ENCODE measurements around the gene GABRG2.
"Not testable (repeated sequence)": the region's sequence is repeated elsewhere in the genome, so short reads cannot be mapped to it uniquely, and the experiment has no call there.

DNA sequence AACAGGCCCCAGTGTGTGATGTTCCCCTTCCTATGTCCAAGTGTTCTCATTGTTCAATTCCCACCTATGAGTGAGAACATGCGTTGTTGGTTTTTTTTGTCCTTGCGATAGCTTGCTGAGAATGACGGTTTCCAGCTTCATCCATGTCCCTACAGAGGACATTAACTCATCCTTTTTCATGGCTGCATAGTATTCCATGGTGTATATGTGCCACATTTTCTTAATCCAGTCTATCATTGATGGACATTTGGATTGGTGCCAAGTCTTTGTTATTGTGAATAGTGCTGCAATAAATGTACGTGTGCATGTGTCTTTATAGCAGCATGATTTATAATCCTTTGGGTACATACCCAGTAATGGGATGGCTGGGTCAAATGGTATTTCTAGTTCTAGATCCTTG lies 12.5 kb upstream of the GABRG2 start:
- TF ChIP-seq POLR2AphosphoS5 (IDR thresholded peaks at IDR 0.05; ENCODE audit: low read depth); EZH2phosphoT487 (IDR thresholded peaks at IDR 0.05; ENCODE audit: unreplicated experiment): not testable (repeated sequence)
- TF ChIP-seq, protein P1, sequence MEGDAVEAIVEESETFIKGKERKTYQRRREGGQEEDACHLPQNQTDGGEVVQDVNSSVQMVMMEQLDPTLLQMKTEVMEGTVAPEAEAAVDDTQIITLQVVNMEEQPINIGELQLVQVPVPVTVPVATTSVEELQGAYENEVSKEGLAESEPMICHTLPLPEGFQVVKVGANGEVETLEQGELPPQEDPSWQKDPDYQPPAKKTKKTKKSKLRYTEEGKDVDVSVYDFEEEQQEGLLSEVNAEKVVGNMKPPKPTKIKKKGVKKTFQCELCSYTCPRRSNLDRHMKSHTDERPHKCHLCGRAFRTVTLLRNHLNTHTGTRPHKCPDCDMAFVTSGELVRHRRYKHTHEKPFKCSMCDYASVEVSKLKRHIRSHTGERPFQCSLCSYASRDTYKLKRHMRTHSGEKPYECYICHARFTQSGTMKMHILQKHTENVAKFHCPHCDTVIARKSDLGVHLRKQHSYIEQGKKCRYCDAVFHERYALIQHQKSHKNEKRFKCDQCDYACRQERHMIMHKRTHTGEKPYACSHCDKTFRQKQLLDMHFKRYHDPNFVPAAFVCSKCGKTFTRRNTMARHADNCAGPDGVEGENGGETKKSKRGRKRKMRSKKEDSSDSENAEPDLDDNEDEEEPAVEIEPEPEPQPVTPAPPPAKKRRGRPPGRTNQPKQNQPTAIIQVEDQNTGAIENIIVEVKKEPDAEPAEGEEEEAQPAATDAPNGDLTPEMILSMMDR (conservative IDR thresholded peaks at IDR 0.05; ENCODE audit: low read depth in 2 of 2), result not testable (repeated sequence)
- TF ChIP-seq, protein P2, sequence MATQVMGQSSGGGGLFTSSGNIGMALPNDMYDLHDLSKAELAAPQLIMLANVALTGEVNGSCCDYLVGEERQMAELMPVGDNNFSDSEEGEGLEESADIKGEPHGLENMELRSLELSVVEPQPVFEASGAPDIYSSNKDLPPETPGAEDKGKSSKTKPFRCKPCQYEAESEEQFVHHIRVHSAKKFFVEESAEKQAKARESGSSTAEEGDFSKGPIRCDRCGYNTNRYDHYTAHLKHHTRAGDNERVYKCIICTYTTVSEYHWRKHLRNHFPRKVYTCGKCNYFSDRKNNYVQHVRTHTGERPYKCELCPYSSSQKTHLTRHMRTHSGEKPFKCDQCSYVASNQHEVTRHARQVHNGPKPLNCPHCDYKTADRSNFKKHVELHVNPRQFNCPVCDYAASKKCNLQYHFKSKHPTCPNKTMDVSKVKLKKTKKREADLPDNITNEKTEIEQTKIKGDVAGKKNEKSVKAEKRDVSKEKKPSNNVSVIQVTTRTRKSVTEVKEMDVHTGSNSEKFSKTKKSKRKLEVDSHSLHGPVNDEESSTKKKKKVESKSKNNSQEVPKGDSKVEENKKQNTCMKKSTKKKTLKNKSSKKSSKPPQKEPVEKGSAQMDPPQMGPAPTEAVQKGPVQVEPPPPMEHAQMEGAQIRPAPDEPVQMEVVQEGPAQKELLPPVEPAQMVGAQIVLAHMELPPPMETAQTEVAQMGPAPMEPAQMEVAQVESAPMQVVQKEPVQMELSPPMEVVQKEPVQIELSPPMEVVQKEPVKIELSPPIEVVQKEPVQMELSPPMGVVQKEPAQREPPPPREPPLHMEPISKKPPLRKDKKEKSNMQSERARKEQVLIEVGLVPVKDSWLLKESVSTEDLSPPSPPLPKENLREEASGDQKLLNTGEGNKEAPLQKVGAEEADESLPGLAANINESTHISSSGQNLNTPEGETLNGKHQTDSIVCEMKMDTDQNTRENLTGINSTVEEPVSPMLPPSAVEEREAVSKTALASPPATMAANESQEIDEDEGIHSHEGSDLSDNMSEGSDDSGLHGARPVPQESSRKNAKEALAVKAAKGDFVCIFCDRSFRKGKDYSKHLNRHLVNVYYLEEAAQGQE (IDR thresholded peaks at IDR 0.05; ENCODE audit: unreplicated experiment), result not testable (repeated sequence)

Data from GM23338 (cell line).